PC-9 (cell line): ENCODE data around the gene LCN6. TPM values are rescaled to one million over a fixed set of nuclear protein-coding genes. Genes with fewer than 3 reads are reported as not detected.
"Not testable (repeated sequence)": the region's sequence is repeated elsewhere in the genome, so short reads cannot be mapped to it uniquely, and the experiment has no call there.

ENCODE experiments used
- BruUV-seq: library from RNA; stranded (reverse); fragments of 400-500 nt; replicated peaks from 2 replicates; lab custom pipeline; 2021; lab: Mats Ljungman, UMichigan
- CTCF ChIA-PET: fragments of 300-600 bp; sonication (Branson Sonifier 250); formaldehyde crosslinking; loops from one replicate; lab custom pipeline; 2022; ENCODE audit warnings: antibody characterized with exemption; lab: Charles Lee
- POLR2A ChIA-PET: fragments of 300-600 bp; sonication (Branson Sonifier 250); formaldehyde crosslinking; loops from one replicate; lab custom pipeline; 2022; ENCODE audit warnings: antibody characterized with exemption; ENCODE audit not compliant: unreplicated experiment; lab: Charles Lee
- DNase-seq, 2 experiments: peaks; one replicate each; pipeline versions ENCODE4 v3.0.0 to v3.0.0-alpha.2; 2015 to 2022; ENCODE audit warnings: mixed read lengths in 1 of 2
- H2AFZ ChIP-seq: fragments of 200-600 bp; sonication (generic); 2 replicates; pipeline ENCODE4 v1.8.1; 2017; ENCODE audit warnings: antibody characterized with exemption
- H3F3A ChIP-seq: fragments of 200-600 bp; sonication (generic); 2 replicates; pipeline ENCODE4 v1.8.1; 2017; ENCODE audit warnings: antibody characterized with exemption, mild to moderate bottlenecking, low read depth; ENCODE audit not compliant: insufficient read depth
- H3K27ac ChIP-seq: fragments of 200-600 bp; sonication (generic); 2 replicates; pipeline ENCODE4 v1.6.1; 2016; ENCODE audit warnings: mixed run types
- H3K27me3 ChIP-seq: fragments of 200-600 bp; sonication (generic); 2 replicates; pipeline ENCODE4 v1.6.1; 2016; ENCODE audit warnings: low read depth, mixed run types; ENCODE audit not compliant: insufficient read depth
- H3K36me3 ChIP-seq: fragments of 200-600 bp; sonication (generic); 2 replicates; pipeline ENCODE4 v1.6.1; 2016; ENCODE audit warnings: low read depth, mixed run types
- H3K4me1 ChIP-seq: fragments of 200-600 bp; sonication (generic); replicated peaks from 2 replicates; pipeline ENCODE4 v1.6.1; 2016; ENCODE audit warnings: mixed run types; ENCODE audit not compliant: insufficient read depth
- H3K4me2 ChIP-seq: fragments of 200-600 bp; sonication (generic); 2 replicates; pipeline ENCODE4 v1.6.1; 2017; ENCODE audit warnings: mixed run types
- H3K4me3 ChIP-seq: fragments of 200-600 bp; sonication (generic); 2 replicates; pipeline ENCODE4 v1.6.1; 2016; ENCODE audit warnings: mixed run types
- H3K79me2 ChIP-seq: fragments of 200-600 bp; sonication (generic); 2 replicates; pipeline ENCODE4 v1.6.1; 2017; ENCODE audit warnings: low read depth, mixed run types
- H3K9me2 ChIP-seq: fragments of 200-600 bp; sonication (generic); 2 replicates; pipeline ENCODE4 v1.8.1; 2017; ENCODE audit warnings: mild to moderate bottlenecking; ENCODE audit not compliant: insufficient read depth
- H3K9me3 ChIP-seq: fragments of 200-600 bp; sonication (generic); 2 replicates; pipeline ENCODE4 v1.8.1; 2016; ENCODE audit warnings: low read depth; ENCODE audit not compliant: insufficient read depth
- H4K20me1 ChIP-seq: fragments of 200-600 bp; sonication (generic); 2 replicates; pipeline ENCODE4 v1.8.1; 2017; ENCODE audit not compliant: insufficient read depth
- CTCF ChIP-seq: fragments of 200-600 bp; sonication (generic); conservative IDR thresholded peaks from 2 replicates; pipeline ENCODE4 v1.6.1; 2017; ENCODE audit warnings: mixed run types, antibody characterized with exemption, mild to moderate bottlenecking, moderate library complexity
- EZH2 ChIP-seq: fragments of 200-600 bp; sonication (generic); IDR thresholded peaks from 2 replicates; pipeline ENCODE4 v1.8.0; 2017; ENCODE audit warnings: antibody characterized with exemption, low read depth
- intact Hi-C: fragments of 100-400 bp; cut with micrococcal nuclease; formaldehyde crosslinking; loops from one replicate; pipeline ENCODE4 v1.10.0; 2022; ENCODE audit not compliant: unreplicated experiment
- total RNA-seq: library from RNA; stranded (reverse); gene quantifications from 2 replicates; pipeline ENCODE4 v1.2.3, GENCODE V29; 2021

The LCN6 gene
- total RNA-seq, 1 experiment from 2014 or later: not detected

- TF ChIP-seq EZH2 (no peak), CTCF (no peak)
- peak overlapping the region; percentile 68 for H3K4me3 ChIP-seq
- H3K79me2 ChIP-seq: peaks cover 10% of the 10 kb centered on the region; the same call in 1 of the 2 replicates
- CTCF ChIA-PET: interaction anchor here (0.7 kb wide), 1 partner anchor 357 kb away, joined by 7 read pairs; no protein-coding TSS in a partner anchor
- DNase-seq: no peak
- H3K27ac ChIP-seq: no peak overlapping the region
- POLR2A ChIA-PET: no interaction called here
- no peaks in the 10 kb centered on the region for H4K20me1 ChIP-seq
- no peaks in the 10 kb centered on the region for H3K9me2 ChIP-seq
- H3K27me3 ChIP-seq: no peaks in the 10 kb centered on the region
- H3K4me2 ChIP-seq: peak overlapping the region; percentile 91
- no peaks in the 10 kb centered on the region for H3K36me3 ChIP-seq
- peaks cover 10% of the 10 kb centered on the region for H3K4me1 ChIP-seq
- H3F3A ChIP-seq: peaks cover 17% of the 10 kb centered on the region
- TSS peak; percentile 23 for BruUV-seq
- no peaks in the 10 kb centered on the region for H3K9me3 ChIP-seq
- intact Hi-C loops: no loop called here
- peak overlapping the region; percentile 77; the same call in 1 of the 2 replicates for H2AFZ ChIP-seq
Measured at GRCh38 chr9:136712690-136713544, 35.4 kb downstream of the LCN6 start.

- Histone ChIP-seq H3K27me3 (no peaks in the 10 kb centered on the region), H3K4me1 (peaks cover 10% of the 10 kb centered on the region), H4K20me1 (no peaks in the 10 kb centered on the region), H2AFZ (peak within 1 kb of the TSS; percentile 77; the same call in 1 of the 2 replicates), H3F3A (peaks cover 17% of the 10 kb centered on the region), H3K9me2 (no peaks in the 10 kb centered on the region), H3K27ac (no peak within 1 kb of the TSS), H3K79me2 (peaks cover 10% of the 10 kb centered on the region; the same call in 1 of the 2 replicates), H3K4me3 (peak within 1 kb of the TSS; percentile 68), H3K4me2 (peak within 1 kb of the TSS; percentile 91), H3K36me3 (no peaks in the 10 kb centered on the region), H3K9me3 (no peaks in the 10 kb centered on the region)
- ChIA-PET POLR2A (no interaction called here), CTCF (interaction anchor here (0.7 kb wide), 1 partner anchor 358 kb away, joined by 7 read pairs; no protein-coding TSS in a partner anchor)
- intact Hi-C loops: loop anchor here (2.0 kb wide), 1 partner anchor 17 kb away; no protein-coding TSS in a partner anchor
- no peak for DNase-seq
- no peak for TF ChIP-seq CTCF
- no TSS peak for BruUV-seq
Measured at GRCh38 chr9:136711751-136712689, 36.3 kb downstream of the LCN6 start, which contains the start of gene DIPK1B. TSS of gene DIPK1B (plus strand) at chr9:136712572. CDS start at chr9:136712666, 94 bp downstream.

GRCh38 chr9:136711219-136711648 is 37.1 kb downstream of the LCN6 start:
- H3K9me2 ChIP-seq, H3K27ac ChIP-seq, H4K20me1 ChIP-seq, BruUV-seq, H3K4me3 ChIP-seq, H3K9me3 ChIP-seq, DNase-seq, H3K27me3 ChIP-seq, H2AFZ ChIP-seq, H3K4me2 ChIP-seq, H3K36me3 ChIP-seq, CTCF ChIA-PET: not testable (repeated sequence)
- H3K79me2 ChIP-seq: peaks cover 10% of the 10 kb centered on the region; the same call in 1 of the 2 replicates
- peaks cover 17% of the 10 kb centered on the region for H3F3A ChIP-seq
- POLR2A ChIA-PET: interaction anchor here (0.7 kb wide), 1 partner anchor 76 kb away, joined by 6 read pairs; no protein-coding TSS in a partner anchor
- intact Hi-C loops: loop anchor here (2.0 kb wide), 1 partner anchor 16 kb away; no protein-coding TSS in a partner anchor
- H3K4me1 ChIP-seq: peaks cover 10% of the 10 kb centered on the region
